K562 (cell line): ENCODE data around the gene ARHGAP8. TPM values are rescaled to one million over a fixed set of nuclear protein-coding genes. Genes with fewer than 3 reads are reported as not detected.
A peak's percentile ranks its signal among the peaks of the same experiment; 100 is the strongest.

Experiments used
- L3MBTL2 ChIP-seq: fragments of 450-650 bp; IDR thresholded peaks from 2 replicates; pipeline ENCODE4 v1.6.1; 2016; ENCODE audit warnings: mild to moderate bottlenecking, moderate library complexity
- MBD2 ChIP-seq: sonication (generic); IDR thresholded peaks from 2 replicates; pipeline ENCODE4 v1.6.1; 2016; ENCODE audit warnings: low read depth, borderline replicate concordance
- MLLT1 ChIP-seq, 2 experiments: fragments of 450-650 bp; IDR thresholded peaks; 2 replicates each; pipeline ENCODE4 v1.6.1; 2016
- NFE2L1 ChIP-seq: fragments of 450-650 bp; IDR thresholded peaks from 2 replicates; pipeline ENCODE4 v1.6.1; 2016; ENCODE audit warnings: missing genetic modification characterization, low read depth, mild to moderate bottlenecking, missing compliant biosample characterization, moderate library complexity, borderline replicate concordance
- PHF8 ChIP-seq: fragments of 200-600 bp; sonication (generic); IDR thresholded peaks from 2 replicates; pipeline ENCODE4 v1.6.1; 2012; ENCODE audit warnings: mixed run types, mild to moderate bottlenecking, inconsistent platforms, low read length, moderate library complexity, borderline replicate concordance
- PRDM10 ChIP-seq: fragments of 450-650 bp; IDR thresholded peaks from 2 replicates; pipeline ENCODE4 v1.6.1; 2018; ENCODE audit not compliant: partially characterized antibody
- RBM25 ChIP-seq: fragments of 200-400 bp; formaldehyde crosslinking; IDR thresholded peaks from 2 replicates; pipeline ENCODE4 v1.6.1; 2018; ENCODE audit warnings: low read length, low read depth, moderate library complexity; ENCODE audit not compliant: severe bottlenecking
- SREBF2 ChIP-seq: sonication (generic); formaldehyde crosslinking; IDR thresholded peaks from 2 replicates; pipeline ENCODE4 v1.4.0; 2020; ENCODE audit warnings: mild to moderate bottlenecking, missing genetic modification reagents
- TAF9B ChIP-seq: fragments of 450-650 bp; IDR thresholded peaks from 2 replicates; pipeline ENCODE4 v1.6.1; 2018; ENCODE audit warnings: mild to moderate bottlenecking; ENCODE audit not compliant: partially characterized antibody
- polyA plus RNA-seq, 8 experiments: library from polyadenylated mRNA; depleted of rRNA in 4 of 8; stranded (reverse) in 5 of 8; unstranded in 3 of 8; fragments of >200 nt; fragmentation: Nextera tagmentation in 2 of 8; fragmentation: Illumina TruSeq in 1 of 8; extraction: Ambion mirVana in 2 of 8; extraction: Trizol in 1 of 8; gene quantifications; 2 replicates each; pipeline versions ENCODE4 v1.2.1 to v1.2.3, GENCODE V29; 2011 to 2014; ENCODE audit warnings: inconsistent platforms in 1 of 8, missing spikeins in 1 of 8
- total RNA-seq, 7 experiments: library from RNA; depleted of rRNA in 6 of 7; stranded (reverse); fragments of >200 nt in 6 of 7; fragmentation: Illumina TruSeq in 2 of 7; extraction: Trizol in 2 of 7; gene quantifications; 2 replicates each; pipeline versions ENCODE4 v1.2.1 to v1.2.3, GENCODE V29; 2011 to 2021; ENCODE audit warnings: low replicate concordance in 1 of 7

Gene ARHGAP8
- total and polyA plus RNA-seq, 9 of the 15 experiments (the other 6 are each of a cell fraction or from before 2014, with no cell fraction given): 0.15 to 2.2 (median 0.62) TPM

- TF ChIP-seq PRDM10 (peak; percentile 73), MLLT1 (IDR thresholded peaks at IDR 0.05) (no peak), PHF8 (no peak), L3MBTL2 (no peak), RBM25 (peak; percentile 64), MBD2 (0 out of 2 replicates have a peak, but pooled peaks have one; percentile 26), TAF9B (no peak), NFE2L1 (tag) (no peak), SREBF2 (CRISPR knock-in tag) (no peak)
These were observed 28.6 kb upstream of the ARHGAP8 start (continued) for GRCh38 chr22:44723801-44724200.
